ENCODE measurements around the gene CYTIP.

Gene CYTIP

GRCh38 chr2:157443795-157444640, at the start of gene CYTIP:
Gene CYTIP, minus strand, starts transcription at chr2:157444089. Its CDS starts 69 bp downstream, at chr2:157444020.
- DNase-seq (ENCODE audit: low spot score) (no peak), FAIRE-seq (no peak)

DNA sequence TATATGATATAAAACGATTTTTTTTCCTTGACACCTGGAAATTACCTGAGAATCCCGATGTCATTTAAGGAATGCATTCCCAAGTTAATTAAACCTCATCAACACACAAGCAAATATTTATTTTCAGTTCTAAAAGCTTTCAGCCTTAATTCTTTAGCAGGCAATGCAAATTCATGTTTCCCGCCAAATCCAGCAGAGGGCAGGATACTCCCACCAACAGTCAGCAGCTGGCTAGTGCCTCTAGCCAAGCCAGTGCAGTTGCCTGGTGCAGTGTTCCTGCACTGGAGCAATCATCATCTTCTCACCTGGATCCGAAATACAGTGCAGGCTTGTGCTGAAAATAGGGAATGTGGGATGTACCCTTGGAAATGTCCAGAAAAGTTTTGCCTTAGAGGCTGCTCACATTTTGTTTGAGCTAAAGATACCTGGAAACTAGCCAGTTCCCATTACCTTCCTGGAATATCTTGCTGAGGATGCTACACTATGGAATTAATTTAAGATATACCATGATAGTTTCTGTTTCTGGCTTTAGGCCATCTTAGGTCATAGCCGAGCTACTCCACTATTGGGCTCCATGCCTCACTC, 48.4 kb upstream of the CYTIP start:
- DNase-seq (ENCODE audit: low spot score) (peak; percentile 73), FAIRE-seq (peak; percentile 80)

GRCh38 chr2:157489983-157490382, 46.1 kb upstream of the CYTIP start:
- DNase-seq (ENCODE audit: low spot score) (no peak), FAIRE-seq (no peak)

- no peak for FAIRE-seq
- DNase-seq (ENCODE audit: low spot score) = peak; percentile 24
Measured at GRCh38 chr2:157488877-157489276, 45.0 kb upstream of the CYTIP start.

DNA sequence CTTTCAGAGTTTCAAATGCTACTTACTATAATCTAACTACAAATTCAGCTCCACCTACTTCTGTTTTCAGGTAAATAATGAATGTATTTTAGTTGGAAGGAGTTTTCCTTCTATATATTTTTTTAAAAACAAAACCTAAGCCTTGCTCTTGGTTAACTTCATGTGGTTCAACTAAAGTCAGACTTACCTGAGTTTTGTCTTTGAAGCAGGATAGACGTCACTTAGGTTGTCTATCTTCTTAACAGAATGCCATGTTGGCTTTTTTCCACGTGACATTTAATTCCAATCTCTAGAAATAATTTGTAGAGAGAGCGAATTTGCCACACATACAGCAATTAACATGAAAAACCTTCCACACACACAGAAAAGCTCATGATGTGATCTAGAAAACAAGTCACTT, 43.9 kb upstream of the CYTIP start:
- DNase-seq (ENCODE audit: low spot score) (no peak), FAIRE-seq (no peak)

DNA sequence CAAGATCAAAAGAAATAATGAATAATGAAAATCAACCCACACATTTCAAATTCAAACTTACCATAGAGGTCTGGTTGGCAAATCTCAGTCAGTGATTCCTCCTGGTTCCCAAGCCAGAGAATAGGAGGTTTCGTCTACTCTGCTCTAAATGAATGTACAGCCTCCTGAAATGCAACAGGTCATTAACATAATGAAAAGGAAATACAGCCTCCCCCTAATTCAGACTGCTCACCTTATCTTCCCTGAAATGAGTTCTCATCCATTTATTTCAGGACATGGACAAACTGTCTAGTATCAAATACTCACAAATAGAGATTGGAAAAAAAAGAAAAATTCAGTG, 43.4 kb upstream of the CYTIP start:
- DNase-seq (ENCODE audit: low spot score) = no peak
- FAIRE-seq = no peak

GRCh38 chr2:157486596-157487270, 42.8 kb upstream of the CYTIP start:
- FAIRE-seq = no peak
- no peak for DNase-seq (ENCODE audit: low spot score)

DNA sequence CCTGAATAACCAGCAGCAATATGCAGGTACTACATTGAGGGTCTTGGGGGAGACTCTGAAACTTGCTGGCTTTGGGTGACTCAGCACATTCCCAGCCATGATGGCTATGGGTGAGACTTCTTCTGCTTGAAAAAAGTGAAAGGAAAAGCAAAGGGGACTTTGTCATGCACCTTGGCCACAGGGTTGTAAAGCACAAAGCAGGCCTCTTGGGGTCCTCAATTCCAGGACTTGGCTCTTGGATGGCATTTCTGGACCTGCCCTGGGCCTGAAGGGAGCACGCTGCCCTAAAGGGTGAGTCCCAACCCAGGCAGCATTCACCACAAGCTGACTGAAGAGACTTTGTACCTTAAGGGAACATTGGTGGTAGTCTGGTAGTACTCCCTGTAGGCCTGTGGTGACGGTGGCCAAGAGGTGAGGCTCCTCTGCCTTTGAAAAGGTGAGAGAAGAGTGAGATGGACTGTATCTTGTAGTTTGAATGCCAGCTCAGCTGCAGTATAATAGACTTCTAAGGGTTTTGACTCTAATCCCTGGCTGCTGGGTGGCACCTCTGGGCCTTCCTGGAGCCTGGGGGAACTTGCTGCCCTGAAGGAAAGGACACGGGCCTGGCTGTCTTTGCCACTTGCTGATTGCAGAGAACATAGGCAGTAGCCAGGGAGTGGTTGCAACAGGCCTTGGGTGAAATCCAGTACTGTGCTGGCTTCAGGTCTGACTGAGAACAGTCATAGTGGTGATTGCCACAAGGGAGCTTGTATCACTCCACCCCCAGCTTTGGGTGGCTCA, 36.5 kb upstream of the CYTIP start:
- no peak for FAIRE-seq
- no peak for DNase-seq (ENCODE audit: low spot score)

- FAIRE-seq = no peak
Measured at GRCh38 chr2:157479081-157480027, 35.5 kb upstream of the CYTIP start.

GRCh38 chr2:157477919-157478318, 34.0 kb upstream of the CYTIP start:
- DNase-seq (ENCODE audit: low spot score) (no peak), FAIRE-seq (no peak)

More at GRCh38 chr2:157479081-157480027, 35.5 kb upstream of the CYTIP start:
- no peak for DNase-seq (ENCODE audit: low spot score)

- DNase-seq (ENCODE audit: low spot score) (no peak), FAIRE-seq (no peak)
Measured at GRCh38 chr2:157476953-157477709, 33.2 kb upstream of the CYTIP start.

DNA sequence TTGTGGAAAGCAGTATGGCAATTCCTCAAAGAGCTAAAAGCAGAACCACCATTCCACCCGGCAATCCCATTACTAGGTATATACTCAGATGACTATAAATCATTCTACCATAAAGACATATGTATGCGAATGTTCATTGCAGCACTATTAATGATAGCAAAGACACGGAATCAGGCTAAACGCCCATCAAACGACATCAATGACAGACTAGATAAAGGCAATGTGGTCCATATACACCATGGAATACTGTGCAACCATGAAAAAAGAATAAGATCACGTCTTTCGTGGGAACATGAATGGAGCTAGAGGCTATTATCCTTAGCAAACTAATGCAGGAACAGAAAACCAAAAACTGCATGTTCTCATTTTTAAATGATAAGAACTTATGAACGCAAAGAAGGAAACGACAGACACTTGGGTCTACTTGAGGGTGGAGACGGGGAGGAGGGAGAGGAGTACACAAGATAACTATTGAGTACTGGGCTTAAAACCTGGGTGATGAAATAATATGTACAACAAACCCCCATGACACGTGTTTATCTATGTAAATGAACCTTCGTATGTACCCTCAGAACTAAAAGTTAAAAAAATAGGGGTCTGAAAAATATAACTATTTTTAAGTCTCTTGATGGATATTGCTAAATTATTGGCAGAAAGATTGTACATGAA, 32.0 kb upstream of the CYTIP start:
- DNase-seq (ENCODE audit: low spot score) (no peak), FAIRE-seq (no peak)

DNA sequence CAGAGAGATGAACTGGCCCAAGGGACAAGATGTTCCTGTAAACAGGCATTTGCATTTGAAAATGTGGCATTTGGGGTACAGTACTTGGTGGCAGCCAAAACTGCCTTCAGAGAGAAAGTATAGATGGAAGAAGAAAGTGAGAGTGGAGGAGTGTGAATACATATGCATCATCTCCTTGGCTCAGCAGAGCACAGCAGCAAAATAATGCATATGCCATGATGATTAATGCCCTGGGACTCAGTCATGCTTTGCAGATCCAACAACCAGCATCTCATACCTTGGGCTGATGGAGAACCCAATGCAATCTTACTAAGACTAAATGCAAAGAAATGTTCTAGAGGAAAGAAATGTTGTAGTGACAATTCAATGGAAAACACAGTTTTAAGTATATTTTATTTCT, 29.7 kb upstream of the CYTIP start:
- no peak for DNase-seq (ENCODE audit: low spot score)
- no peak for FAIRE-seq

GRCh38 chr2:157471078-157471477, 27.2 kb upstream of the CYTIP start:
- FAIRE-seq (no peak), DNase-seq (ENCODE audit: low spot score) (no peak)

- DNase-seq (ENCODE audit: low spot score) = no peak
Measured at GRCh38 chr2:157470321-157470720, 26.4 kb upstream of the CYTIP start.

DNA sequence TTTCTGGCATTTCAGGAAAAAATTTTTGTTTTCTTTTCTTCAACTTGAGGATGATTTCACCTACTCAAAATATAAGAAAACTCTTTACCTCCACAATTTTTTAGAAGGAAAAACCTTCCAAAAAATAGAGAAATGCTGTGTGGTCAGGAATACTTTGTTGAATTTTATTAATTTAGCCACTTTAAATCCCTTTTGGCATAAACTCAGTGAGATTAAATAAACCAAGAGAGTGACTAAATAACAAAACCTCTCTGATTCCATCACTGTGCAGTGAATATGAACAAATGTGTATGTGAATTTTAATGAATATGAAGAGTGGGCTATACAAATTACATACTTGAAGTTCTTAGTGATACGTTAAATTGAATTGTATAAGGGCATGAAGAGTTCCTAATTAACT, 25.8 kb upstream of the CYTIP start:
- DNase-seq (ENCODE audit: low spot score) = no peak
- FAIRE-seq = no peak

More at GRCh38 chr2:157470321-157470720, 26.4 kb upstream of the CYTIP start:
- FAIRE-seq = no peak

GRCh38 chr2:157468931-157469708, 25.2 kb upstream of the CYTIP start:
- no peak for FAIRE-seq
- DNase-seq (ENCODE audit: low spot score) = peak; percentile 14

DNA sequence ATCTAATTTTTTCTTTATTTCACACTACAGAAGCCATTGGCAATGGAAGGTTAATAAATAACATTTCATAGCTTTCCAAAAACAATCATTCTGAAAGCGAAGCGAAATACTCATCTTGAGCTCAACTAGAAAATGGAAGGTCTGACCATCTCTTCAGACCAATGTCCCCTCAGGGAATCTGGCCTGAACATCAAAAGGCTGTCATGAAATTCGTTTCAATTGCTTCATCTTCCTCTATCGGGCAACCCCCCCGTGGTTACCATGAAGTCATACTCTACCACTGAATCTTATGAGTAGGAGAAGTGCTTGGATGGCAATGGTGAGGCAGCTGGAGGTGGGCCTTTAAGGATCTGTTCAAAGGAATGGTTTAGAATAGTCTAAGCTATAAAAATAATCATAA, 22.9 kb upstream of the CYTIP start:
- FAIRE-seq (no peak), DNase-seq (ENCODE audit: low spot score) (no peak)

Data from urothelium cell line (cell line).